Measurements from ENCODE around the gene SELE. TPM values are rescaled to one million over a fixed set of nuclear protein-coding genes. Genes with fewer than 3 reads are reported as not detected.

The SELE gene
- total and polyA plus RNA-seq, 4 donors, result 0.18 to 38.8 (median 14.8) TPM; not detected in 1

- H3K27me3 ChIP-seq (ENCODE audit: control insufficient read depth in 1 of 2, insufficient read depth in 2 of 2, low read length in 1 of 2), result no peaks in the 10 kb centered on the region
- no peaks in the 10 kb centered on the region for H3K4me1 ChIP-seq (ENCODE audit: control insufficient read depth in 1 of 2, insufficient read depth in 2 of 2, low read length in 2 of 2)
- WGBS, 2 donors, result 22 to 30% methylated on average over 2 of the region's 2 CpGs
- H3K36me3 ChIP-seq (ENCODE audit: control insufficient read depth in 1 of 2, insufficient read depth in 2 of 2, low read length in 1 of 2), result no peaks in the 10 kb centered on the region
- no peaks in the 10 kb centered on the region for H3K9me3 ChIP-seq (ENCODE audit: control insufficient read depth, low read length)
- H3K4me3 ChIP-seq (ENCODE audit: low read length in 2 of 2), result no peak overlapping the region
- intact Hi-C loops (cut with DNase I), result no loop called here
- ATAC-seq (ENCODE audit: low FRiP score), result no peak
- no peak overlapping the region for H3K27ac ChIP-seq (ENCODE audit: low read depth in 1 of 2, low read length in 2 of 2)
- DNase-seq, result no peak
Observed at GRCh38 chr1:169682071-169682470, 51.8 kb downstream of the SELE start.

DNA sequence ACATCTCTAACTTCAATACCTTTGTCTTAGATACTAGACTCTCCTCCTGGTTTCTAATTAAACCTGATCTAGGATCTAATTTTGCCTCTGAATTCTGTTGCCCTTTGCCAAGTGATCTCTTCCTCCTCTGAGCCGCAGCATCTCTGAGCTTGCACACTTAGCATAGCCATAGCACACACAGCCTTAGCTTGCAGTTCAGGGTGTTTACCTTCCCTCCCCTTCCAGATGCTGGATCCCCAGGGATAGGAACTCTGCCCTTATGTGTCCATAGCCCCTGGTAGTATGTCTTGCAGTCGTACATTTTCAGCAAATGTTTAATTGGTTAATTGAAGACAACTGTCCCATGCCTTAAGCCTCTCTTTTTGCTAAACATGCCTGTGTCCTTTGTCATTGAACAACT, 52.7 kb downstream of the SELE start:
- no peak for ATAC-seq (ENCODE audit: low FRiP score)
- 4 to 7% methylated on average over 2 of the region's 2 CpGs for WGBS, 2 donors
- intact Hi-C loops (cut with DNase I), result no loop called here
- Histone ChIP-seq H3K27ac (ENCODE audit: low read depth in 1 of 2, low read length in 2 of 2) (no peak overlapping the region), H3K4me3 (ENCODE audit: low read length in 2 of 2) (no peak overlapping the region), H3K27me3 (ENCODE audit: control insufficient read depth in 1 of 2, insufficient read depth in 2 of 2, low read length in 1 of 2) (no peaks in the 10 kb centered on the region), H3K36me3 (ENCODE audit: control insufficient read depth in 1 of 2, insufficient read depth in 2 of 2, low read length in 1 of 2) (no peaks in the 10 kb centered on the region), H3K9me3 (ENCODE audit: control insufficient read depth, low read length) (no peaks in the 10 kb centered on the region), H3K4me1 (ENCODE audit: control insufficient read depth in 1 of 2, insufficient read depth in 2 of 2, low read length in 2 of 2) (no peaks in the 10 kb centered on the region)
- no peak for DNase-seq

DNA sequence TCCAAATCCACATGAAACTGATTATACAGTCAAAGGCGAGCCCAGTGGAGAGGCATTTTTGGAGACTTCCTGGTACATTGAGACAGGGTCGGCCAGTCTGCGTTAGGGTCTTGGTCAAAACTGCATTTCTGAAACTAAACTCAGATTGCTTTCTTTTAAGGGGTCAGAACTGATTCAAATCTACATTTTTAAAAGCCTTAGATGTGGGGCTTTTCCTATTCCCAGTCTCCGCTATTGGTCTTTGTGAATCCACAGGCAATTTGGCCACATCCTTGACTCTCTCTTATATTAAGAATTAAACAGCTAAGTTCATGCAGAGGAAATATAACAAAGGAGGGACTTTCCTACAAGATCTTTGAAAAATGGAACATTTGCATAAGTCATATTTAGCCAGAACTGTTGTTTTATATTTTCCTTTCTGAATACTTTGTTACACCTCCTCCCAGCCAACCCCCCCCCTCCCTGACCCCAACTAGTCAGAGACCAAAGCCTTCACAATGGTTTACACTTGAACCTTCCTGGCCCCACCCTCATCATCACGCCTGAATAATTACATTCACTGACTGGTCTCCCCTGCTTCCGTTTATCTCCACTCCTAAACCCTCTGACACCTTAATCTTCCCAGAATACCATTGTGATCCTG, 53.4 kb downstream of the SELE start:
- no peaks in the 10 kb centered on the region for H3K9me3 ChIP-seq (ENCODE audit: control insufficient read depth, low read length)
- no peaks in the 10 kb centered on the region for H3K4me1 ChIP-seq (ENCODE audit: control insufficient read depth in 1 of 2, insufficient read depth in 2 of 2, low read length in 2 of 2)
- 37 to 38% methylated on average over 6 of the region's 6 CpGs for WGBS, 2 donors
- no peaks in the 10 kb centered on the region for H3K36me3 ChIP-seq (ENCODE audit: control insufficient read depth in 1 of 2, insufficient read depth in 2 of 2, low read length in 1 of 2)
- ATAC-seq (ENCODE audit: low FRiP score) (no peak), DNase-seq (no peak)
- H3K4me3 ChIP-seq (ENCODE audit: low read length in 2 of 2), result no peak overlapping the region
- H3K27me3 ChIP-seq (ENCODE audit: control insufficient read depth in 1 of 2, insufficient read depth in 2 of 2, low read length in 1 of 2), result no peaks in the 10 kb centered on the region
- intact Hi-C loops (cut with DNase I), result no loop called here
- no peak overlapping the region for H3K27ac ChIP-seq (ENCODE audit: low read depth in 1 of 2, low read length in 2 of 2)

GRCh38 chr1:169679692-169680091, 54.2 kb downstream of the SELE start:
- H3K27me3 ChIP-seq (ENCODE audit: control insufficient read depth in 1 of 2, insufficient read depth in 2 of 2, low read length in 1 of 2), result no peaks in the 10 kb centered on the region
- ATAC-seq (ENCODE audit: low FRiP score) (no peak), DNase-seq (no peak)
- H3K4me1 ChIP-seq (ENCODE audit: control insufficient read depth in 1 of 2, insufficient read depth in 2 of 2, low read length in 2 of 2), result no peaks in the 10 kb centered on the region
- 70 to 75% methylated on average over 3 of the region's 3 CpGs for WGBS, 2 donors
- intact Hi-C loops (cut with DNase I), result no loop called here
- H3K9me3 ChIP-seq (ENCODE audit: control insufficient read depth, low read length), result no peaks in the 10 kb centered on the region
- H3K36me3 ChIP-seq (ENCODE audit: control insufficient read depth in 1 of 2, insufficient read depth in 2 of 2, low read length in 1 of 2), result no peaks in the 10 kb centered on the region
- H3K27ac ChIP-seq (ENCODE audit: low read depth in 1 of 2, low read length in 2 of 2), result no peak overlapping the region
- H3K4me3 ChIP-seq (ENCODE audit: low read length in 2 of 2), result no peak overlapping the region

GRCh38 chr1:169676001-169676400, 57.9 kb downstream of the SELE start:
- no peak for ATAC-seq (ENCODE audit: low FRiP score)
- intact Hi-C loops (cut with DNase I), result no loop called here
- 27 to 32% methylated on average over 2 of the region's 2 CpGs for WGBS, 2 donors
- no peaks in the 10 kb centered on the region for H3K4me1 ChIP-seq (ENCODE audit: control insufficient read depth in 1 of 2, insufficient read depth in 2 of 2, low read length in 2 of 2)
- H3K36me3 ChIP-seq (ENCODE audit: control insufficient read depth in 1 of 2, insufficient read depth in 2 of 2, low read length in 1 of 2), result no peaks in the 10 kb centered on the region
- H3K9me3 ChIP-seq (ENCODE audit: control insufficient read depth, low read length), result no peaks in the 10 kb centered on the region
- no peaks in the 10 kb centered on the region for H3K27me3 ChIP-seq (ENCODE audit: control insufficient read depth in 1 of 2, insufficient read depth in 2 of 2, low read length in 1 of 2)
- H3K4me3 ChIP-seq (ENCODE audit: low read length in 2 of 2), result no peak overlapping the region
- no peak overlapping the region for H3K27ac ChIP-seq (ENCODE audit: low read depth in 1 of 2, low read length in 2 of 2)
- no peak for DNase-seq

Other genes starting within 250 kb of the SELE start
- 10 to 100 TPM in 1 of 2 donors, 1 to 10 TPM in 1; 8.7 to 26.9 TPM for gene SLC19A2, start 248.1 kb downstream of the SELE start, total RNA-seq
- 1 to 10 TPM; 3.5 to 8.1 TPM for gene SLC19A2, start 248.1 kb downstream of the SELE start, polyA plus RNA-seq
- 1 to 10 TPM in 1 of 2 donors, under 1 TPM in 1; 0.48 to 1.4 TPM for gene F5, start 147.6 kb downstream of the SELE start, total RNA-seq
- gene F5, start 147.6 kb downstream of the SELE start, polyA plus RNA-seq, result 1 to 10 TPM; 1.0 to 3.5 TPM
- 10 to 100 TPM in 1 of 2 donors, 1 to 10 TPM in 1; 9.1 to 42.5 TPM for gene SELP, start 104.0 kb downstream of the SELE start, total RNA-seq
- 10 to 100 TPM in 1 of 2 donors, 1 to 10 TPM in 1; 8.6 to 16.4 TPM for gene SELP, start 104.0 kb downstream of the SELE start, polyA plus RNA-seq
- 10 to 100 TPM; 10.3 to 11.4 TPM for gene SELL, start 22.5 kb downstream of the SELE start, total RNA-seq
- gene SELL, start 22.5 kb downstream of the SELE start, polyA plus RNA-seq, result 10 to 100 TPM in 1 of 2 donors, 1 to 10 TPM in 1; 2.0 to 12.8 TPM
- gene METTL18, start 60.8 kb upstream of the SELE start, total RNA-seq, result 1 to 10 TPM; 4.7 to 5.9 TPM
- gene METTL18, start 60.8 kb upstream of the SELE start, polyA plus RNA-seq, result 1 to 10 TPM; 5.2 to 9.6 TPM
- 10 to 100 TPM in 1 of 2 donors, 1 to 10 TPM in 1; 7.5 to 11.9 TPM for gene SCYL3, start 159.8 kb upstream of the SELE start, total RNA-seq
- 1 to 10 TPM; 2.4 to 4.8 TPM for gene SCYL3, start 159.8 kb upstream of the SELE start, polyA plus RNA-seq